Neuronal stem cell (in vitro differentiated cells): ENCODE measurements around the gene LPP.

Experiments used
- DNase-seq: peaks from one replicate; pipeline ENCODE4 v3.0.0-alpha.2; 2013; ENCODE audit warnings: low spot score
- H2AFZ ChIP-seq: one replicate; pipeline ENCODE4 v1.6.1; 2013; ENCODE audit warnings: mild to moderate bottlenecking, low read length, inconsistent platforms
- H2AK5ac ChIP-seq: 2 replicates; pipeline ENCODE4 v1.6.1; 2013; ENCODE audit warnings: low read depth, mild to moderate bottlenecking, inconsistent platforms, low read length, moderate library complexity, mixed read lengths
- H2BK120ac ChIP-seq: 2 replicates; pipeline ENCODE4 v1.6.1; 2013; ENCODE audit warnings: low read depth, mild to moderate bottlenecking, inconsistent platforms, low read length, moderate library complexity, mixed read lengths
- H2BK12ac ChIP-seq: one replicate; pipeline ENCODE4 v1.6.1; 2013; ENCODE audit warnings: low read length, inconsistent platforms
- H2BK15ac ChIP-seq: 2 replicates; pipeline ENCODE4 v1.6.1; 2013; ENCODE audit warnings: mild to moderate bottlenecking, low read length, inconsistent platforms, mixed read lengths
- H2BK5ac ChIP-seq: one replicate; pipeline ENCODE4 v1.6.1; 2013; ENCODE audit warnings: inconsistent platforms, mild to moderate bottlenecking, low read length, moderate library complexity
- H3K14ac ChIP-seq: one replicate; pipeline ENCODE4 v1.6.1; 2013; ENCODE audit warnings: low read length, inconsistent platforms
- H3K18ac ChIP-seq: 2 replicates; pipeline ENCODE4 v1.6.1; 2013; ENCODE audit warnings: low read length, inconsistent platforms
- H3K23ac ChIP-seq: 2 replicates; pipeline ENCODE4 v1.6.1; 2013; ENCODE audit warnings: low read depth, mild to moderate bottlenecking, mixed read lengths, low read length, inconsistent platforms; ENCODE audit not compliant: poor library complexity
- H3K27ac ChIP-seq: replicated peaks from 3 replicates; pipeline ENCODE4 v1.5.1; 2013; ENCODE audit warnings: low read length, inconsistent platforms
- H3K27me3 ChIP-seq, 3 experiments: 2 replicates each; pipeline ENCODE4 v1.6.1; 2013; ENCODE audit warnings: low read length in 3 of 3, mild to moderate bottlenecking in 2 of 3, inconsistent platforms in 1 of 3, low read depth in 1 of 3, mixed read lengths in 1 of 3, moderate library complexity in 1 of 3; ENCODE audit not compliant: control insufficient read depth in 3 of 3, insufficient read depth in 3 of 3
- H3K36me3 ChIP-seq, 2 donors: replicated peaks in 1 of 2; 2 replicates each; pipeline ENCODE4 v1.6.1; 2013; ENCODE audit warnings: low read length in 2 of 2; ENCODE audit not compliant: control insufficient read depth in 2 of 2, insufficient read depth in 2 of 2
- H3K4ac ChIP-seq: 2 replicates; pipeline ENCODE4 v1.6.1; 2013; ENCODE audit warnings: inconsistent platforms, mild to moderate bottlenecking, low read length, moderate library complexity
- H3K4me1 ChIP-seq, 2 donors: 1 replicate in 1 of 2; 2 replicates in 1 of 2; pipeline ENCODE4 v1.6.1; 2013; ENCODE audit warnings: low read length in 2 of 2, low read depth in 1 of 2; ENCODE audit not compliant: control insufficient read depth in 2 of 2, insufficient read depth in 1 of 2
- H3K4me2 ChIP-seq: one replicate; pipeline ENCODE4 v1.6.1; 2013; ENCODE audit warnings: mild to moderate bottlenecking, low read length, inconsistent platforms; ENCODE audit not compliant: insufficient read depth, poor library complexity, severe bottlenecking
- H3K4me3 ChIP-seq, 2 donors: 2 replicates each; pipeline ENCODE4 v1.5.1; 2013; ENCODE audit warnings: low read length in 2 of 2, mild to moderate bottlenecking in 2 of 2, inconsistent platforms in 1 of 2, moderate library complexity in 1 of 2
- H3K79me1 ChIP-seq: one replicate; pipeline ENCODE4 v1.6.1; 2013; ENCODE audit warnings: low read depth, mild to moderate bottlenecking, inconsistent platforms, low read length, moderate library complexity
- H3K9ac ChIP-seq: one replicate; pipeline ENCODE4 v1.6.1; 2013; ENCODE audit warnings: mild to moderate bottlenecking, low read depth, low read length, inconsistent platforms; ENCODE audit not compliant: poor library complexity
- H3K9me3 ChIP-seq, 2 donors: replicated peaks in 1 of 2; 2 replicates each; pipeline versions ENCODE3 to v1.6.1; 2013; ENCODE audit warnings: low read length in 2 of 2, mild to moderate bottlenecking in 2 of 2, inconsistent platforms in 1 of 2, low read depth in 1 of 2, mixed read lengths in 1 of 2, moderate library complexity in 1 of 2; ENCODE audit not compliant: control insufficient read depth in 2 of 2, insufficient read depth in 1 of 2
- H4K8ac ChIP-seq: one replicate; pipeline ENCODE4 v1.6.1; 2013; ENCODE audit warnings: low read depth, mild to moderate bottlenecking, inconsistent platforms, low read length, moderate library complexity
- H4K91ac ChIP-seq: one replicate; pipeline ENCODE4 v1.6.1; 2013; ENCODE audit warnings: low read length, low read depth, mild to moderate bottlenecking, inconsistent platforms; ENCODE audit not compliant: poor library complexity
- whole genome bisulfite sequencing, 2 donors: extraction: QIAGEN DNeasy Blood & Tissue Kit; methylation state at CpG; one replicate each; pipeline ENCODE4 v1.1.7; 2013; ENCODE audit warnings: missing lambda C conversion rate in 2 of 2, mixed read lengths in 1 of 2; ENCODE audit not compliant: insufficient read length in 2 of 2, insufficient replicate concordance in 1 of 2; ENCODE audit errors: extremely low coverage in 2 of 2; 5-methylcytosine and 5-hydroxymethylcytosine counted together

The LPP gene

GRCh38 chr3:188231456-188231855 lies 77.5 kb downstream of the LPP start:
- no peak overlapping the region for H2BK12ac ChIP-seq
- H2BK5ac ChIP-seq, result no peak overlapping the region
- no peak overlapping the region for H3K27ac ChIP-seq
- peaks cover 2 to 4% of the 10 kb centered on the region in 2 donors for H3K4me1 ChIP-seq
- H3K36me3 ChIP-seq, result peaks cover 2 to 18% of the 10 kb centered on the region in 2 donors
- no peak overlapping the region for H3K9ac ChIP-seq
- no CpG with 5 or more reads among the region's 8 CpGs for WGBS, 2 donors
- H2AK5ac ChIP-seq, result no peak overlapping the region
- no peak overlapping the region for H3K23ac ChIP-seq
- H3K4me3 ChIP-seq, result no peak overlapping the region
- no peak overlapping the region for H4K91ac ChIP-seq
- no peak overlapping the region for H4K8ac ChIP-seq
- H3K4me2 ChIP-seq, result no peak overlapping the region
- no peak overlapping the region for H2AFZ ChIP-seq
- no peaks in the 10 kb centered on the region for H3K27me3 ChIP-seq
- H3K14ac ChIP-seq, result no peak overlapping the region
- H2BK15ac ChIP-seq, result no peak overlapping the region
- DNase-seq, result no peak
- H3K79me1 ChIP-seq, result peaks cover 4% of the 10 kb centered on the region
- H3K9me3 ChIP-seq, result no peaks in the 10 kb centered on the region
- no peak overlapping the region for H2BK120ac ChIP-seq
- H3K4ac ChIP-seq, result no peak overlapping the region
- peak overlapping the region; percentile 57 for H3K18ac ChIP-seq

GRCh38 chr3:188232656-188233055 lies 78.7 kb downstream of the LPP start:
- Histone ChIP-seq H3K4ac (no peak overlapping the region), H3K79me1 (peaks cover 2% of the 10 kb centered on the region), H2BK120ac (no peak overlapping the region), H3K27me3 (no peaks in the 10 kb centered on the region), H3K27ac (no peak overlapping the region), H3K36me3 (peaks cover 0 to 13% of the 10 kb centered on the region in 2 donors), H4K8ac (no peak overlapping the region), H3K4me3 (no peak overlapping the region), H3K9ac (no peak overlapping the region), H2BK5ac (no peak overlapping the region), H3K14ac (no peak overlapping the region), H3K4me2 (no peak overlapping the region), H4K91ac (no peak overlapping the region), H2AFZ (no peak overlapping the region), H2BK12ac (no peak overlapping the region), H2BK15ac (no peak overlapping the region), H2AK5ac (no peak overlapping the region), H3K4me1 (peaks cover 2 to 4% of the 10 kb centered on the region in 2 donors), H3K23ac (no peak overlapping the region), H3K9me3 (no peaks in the 10 kb centered on the region), H3K18ac (no peak overlapping the region)
- DNase-seq, result no peak
- no CpG with 5 or more reads among the region's 2 CpGs for WGBS, 2 donors

GRCh38 chr3:188233320-188233719 lies 79.4 kb downstream of the LPP start:
- Histone ChIP-seq H3K4me3 (no peak overlapping the region), H2BK12ac (no peak overlapping the region), H2BK5ac (no peak overlapping the region)

GRCh38 chr3:188234132-188234531 lies 80.2 kb downstream of the LPP start:
- H3K27me3 ChIP-seq, result no peaks in the 10 kb centered on the region
- no peak overlapping the region for H4K8ac ChIP-seq
- H2BK5ac ChIP-seq, result no peak overlapping the region
- DNase-seq, result no peak
- H4K91ac ChIP-seq, result no peak overlapping the region
- H3K9me3 ChIP-seq, result no peaks in the 10 kb centered on the region
- no peak overlapping the region for H3K4me2 ChIP-seq
- no peak overlapping the region for H3K23ac ChIP-seq
- H3K4me3 ChIP-seq, result no peak overlapping the region
- H3K9ac ChIP-seq, result no peak overlapping the region
- H3K36me3 ChIP-seq, result peaks cover 0 to 8% of the 10 kb centered on the region in 2 donors
- H3K14ac ChIP-seq, result no peak overlapping the region
- no peak overlapping the region for H2AK5ac ChIP-seq
- H3K4me1 ChIP-seq, result peaks cover 2 to 4% of the 10 kb centered on the region in 2 donors
- H3K4ac ChIP-seq, result no peak overlapping the region
- H3K27ac ChIP-seq, result no peak overlapping the region
- H3K79me1 ChIP-seq, result peaks cover 2% of the 10 kb centered on the region
- H2BK120ac ChIP-seq, result no peak overlapping the region
- no peak overlapping the region for H2BK15ac ChIP-seq
- no peak overlapping the region for H2AFZ ChIP-seq
- no CpG with 5 or more reads among the region's 3 CpGs for WGBS, 2 donors
- no peak overlapping the region for H2BK12ac ChIP-seq
- no peak overlapping the region for H3K18ac ChIP-seq

More at GRCh38 chr3:188233320-188233719, 79.4 kb downstream of the LPP start:
- Histone ChIP-seq H2AK5ac (no peak overlapping the region), H3K4me2 (no peak overlapping the region), H2AFZ (no peak overlapping the region), H3K4ac (no peak overlapping the region), H3K27ac (no peak overlapping the region), H4K8ac (no peak overlapping the region), H3K36me3 (peaks cover 0 to 9% of the 10 kb centered on the region in 2 donors), H3K27me3 (no peaks in the 10 kb centered on the region), H4K91ac (no peak overlapping the region), H3K4me1 (peaks cover 2 to 4% of the 10 kb centered on the region in 2 donors), H3K9me3 (no peaks in the 10 kb centered on the region), H3K14ac (no peak overlapping the region), H3K18ac (no peak overlapping the region), H2BK15ac (no peak overlapping the region), H3K79me1 (no peaks in the 10 kb centered on the region), H3K23ac (no peak overlapping the region), H3K9ac (no peak overlapping the region), H2BK120ac (no peak overlapping the region)
- no peak for DNase-seq
- no CpG with 5 or more reads among the region's 1 CpG for WGBS, 2 donors
